ENCODE results near the gene KCNQ4.

Gene KCNQ4

DNA sequence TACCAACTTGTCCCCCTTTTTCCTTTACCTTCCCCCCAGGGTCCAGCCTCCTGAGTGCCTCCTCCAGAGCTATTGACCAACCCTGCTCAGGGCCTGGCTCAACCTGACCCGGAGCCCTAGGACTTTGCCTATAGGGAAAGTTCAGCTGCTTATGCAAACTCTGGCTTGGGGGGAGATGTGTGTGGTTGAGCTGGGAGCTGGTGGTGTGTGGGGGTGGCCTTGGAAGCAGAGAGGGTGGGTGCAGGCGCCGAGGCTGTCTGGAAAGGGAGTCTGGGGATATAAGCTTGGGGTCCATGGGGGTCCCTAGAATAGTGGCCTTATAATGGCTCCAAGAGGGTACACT lies 14.1 kb downstream of the KCNQ4 start:
- no peak for DNase-seq

DNA sequence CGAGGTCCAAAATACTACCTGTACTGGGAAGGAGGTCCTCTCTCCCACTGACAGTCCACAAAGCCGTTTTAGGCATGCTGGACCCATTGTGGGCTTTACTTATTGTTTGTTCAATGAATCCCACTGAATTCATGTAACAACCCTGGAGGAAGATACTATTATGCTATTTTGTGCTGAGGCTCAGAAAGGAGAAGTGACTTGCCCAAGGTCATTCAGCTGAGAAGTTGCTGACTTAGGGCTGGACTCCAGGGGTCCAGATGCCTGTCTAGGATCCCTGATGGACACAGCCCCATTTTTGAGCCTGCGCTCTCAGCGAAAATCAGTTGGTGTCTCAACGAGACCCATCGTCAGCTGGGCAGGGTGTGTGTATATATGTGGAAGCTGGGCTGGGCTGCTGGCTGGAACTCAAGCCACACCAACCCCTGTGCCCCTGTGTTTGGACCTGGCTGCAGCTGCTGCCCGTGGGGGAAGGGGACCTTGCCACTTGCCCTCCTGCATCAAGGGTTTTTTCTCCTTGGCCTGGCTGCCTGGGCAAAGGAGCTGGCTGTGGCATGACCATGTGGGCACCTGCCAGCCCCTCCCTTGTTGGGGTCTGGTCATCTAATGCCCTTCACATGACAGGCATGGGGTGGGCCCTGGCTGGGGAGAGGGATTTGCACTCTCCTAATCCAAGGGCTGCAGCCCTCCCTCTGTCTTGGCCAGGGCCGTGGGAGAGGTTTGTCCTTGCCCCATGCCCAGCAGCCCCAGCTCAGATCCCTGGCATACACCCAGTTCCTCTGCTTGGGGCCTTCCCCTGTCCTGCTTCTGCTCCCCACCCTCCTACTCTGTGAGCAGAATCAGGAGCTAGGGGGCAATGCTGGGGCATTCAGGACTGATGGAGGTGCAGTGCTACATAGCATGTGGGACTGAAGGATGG lies 15.0 kb downstream of the KCNQ4 start:
- DNase-seq, result no peak

GRCh38 chr1:40799351-40799867 lies 15.8 kb downstream of the KCNQ4 start:
- DNase-seq, result no peak

- no peak for DNase-seq
Observed at GRCh38 chr1:40801742-40802077, 18.1 kb downstream of the KCNQ4 start.

- peak; percentile 90 to 91 for DNase-seq
Observed at GRCh38 chr1:40802078-40802741, 18.6 kb downstream of the KCNQ4 start.

DNA sequence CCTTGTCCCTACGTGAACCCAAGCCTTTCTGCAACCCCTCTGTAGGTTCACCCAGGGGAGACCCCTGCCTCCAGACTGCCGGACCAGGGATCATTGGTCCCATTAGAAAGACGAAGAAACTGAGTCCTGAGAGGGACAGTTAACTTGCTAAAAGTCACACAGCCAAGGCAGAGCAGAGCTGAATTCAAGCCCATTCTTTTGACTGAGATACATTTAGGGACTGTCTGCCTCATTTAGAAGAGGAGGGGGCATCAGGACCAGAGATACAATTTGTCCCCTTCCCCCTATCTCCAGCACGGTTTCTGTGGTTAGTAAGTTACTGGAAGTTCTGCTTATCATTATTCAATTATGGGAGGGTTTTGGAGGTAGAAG lies 19.1 kb downstream of the KCNQ4 start:
- no peak for DNase-seq

- DNase-seq, result no peak
Observed at GRCh38 chr1:40803447-40803846, 19.9 kb downstream of the KCNQ4 start.

GRCh38 chr1:40803902-40804301 lies 20.3 kb downstream of the KCNQ4 start:
- DNase-seq, result no peak

DNA sequence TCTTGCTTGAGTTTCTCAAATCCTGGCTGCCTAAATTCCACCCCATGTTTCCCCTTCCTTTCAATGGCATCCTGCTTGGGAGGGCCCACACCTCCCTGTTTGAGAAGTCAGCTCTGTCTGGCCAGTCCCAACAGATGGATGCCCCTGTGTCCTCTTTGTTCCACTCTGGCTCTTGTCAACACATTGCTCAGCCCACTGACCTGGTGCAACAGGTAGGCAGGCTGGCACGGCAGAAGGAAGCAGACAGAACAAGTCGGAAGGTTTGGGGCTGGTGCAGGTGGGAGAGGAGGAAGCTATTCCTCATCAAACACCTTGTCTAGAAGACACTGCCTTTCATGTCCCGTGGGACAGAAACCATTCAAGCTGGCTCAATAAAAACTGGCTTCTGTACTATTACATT lies 22.7 kb downstream of the KCNQ4 start:
- DNase-seq, result no peak

GRCh38 chr1:40806731-40807695 lies 23.4 kb downstream of the KCNQ4 start:
- no peak for DNase-seq

GRCh38 chr1:40808002-40808401 lies 24.4 kb downstream of the KCNQ4 start:
- DNase-seq, result no peak

- DNase-seq, result no peak
Observed at GRCh38 chr1:40808444-40808843, 24.9 kb downstream of the KCNQ4 start.

- no peak for DNase-seq
Observed at GRCh38 chr1:40808909-40809308, 25.3 kb downstream of the KCNQ4 start.

DNA sequence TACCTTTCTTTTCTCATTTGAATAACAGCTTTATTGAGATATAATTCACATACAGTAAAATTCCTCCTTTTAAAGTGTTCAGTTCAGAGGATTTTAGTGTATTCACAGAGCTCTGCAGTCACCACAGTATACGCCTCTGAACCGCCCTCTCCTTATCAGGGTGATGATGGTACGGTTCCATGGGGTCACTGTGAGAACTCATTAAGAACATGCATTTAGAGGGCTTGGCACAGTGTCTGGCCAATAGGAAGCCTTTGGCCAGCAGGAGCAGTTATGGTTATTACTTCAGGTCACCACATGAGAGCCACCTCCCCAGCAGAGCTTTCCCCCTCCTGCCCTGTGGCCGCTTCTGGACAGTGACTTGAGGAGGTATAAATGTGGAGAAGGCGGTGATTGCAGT lies 27.3 kb downstream of the KCNQ4 start:
- DNase-seq, result no peak

DNA sequence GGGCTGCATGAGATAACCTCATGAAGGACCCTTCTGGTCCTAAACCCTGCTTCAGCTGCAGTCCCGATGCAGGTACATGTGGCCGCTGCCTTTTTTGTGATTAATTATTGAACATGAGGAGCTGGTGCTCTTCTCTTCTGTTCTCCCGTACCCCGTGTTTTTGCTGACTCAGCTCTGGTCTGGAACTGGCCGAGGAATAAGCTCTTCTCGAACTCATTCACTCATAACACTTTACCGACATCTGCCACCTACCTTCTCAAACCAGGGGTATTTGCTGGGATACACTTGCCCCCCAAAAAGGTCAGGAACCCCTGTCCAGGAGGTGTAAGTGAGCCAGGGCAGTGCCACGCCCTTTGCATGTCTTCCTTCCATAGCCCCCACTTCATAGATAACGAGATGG lies 31.8 kb downstream of the KCNQ4 start:
- DNase-seq, result no peak

DNA sequence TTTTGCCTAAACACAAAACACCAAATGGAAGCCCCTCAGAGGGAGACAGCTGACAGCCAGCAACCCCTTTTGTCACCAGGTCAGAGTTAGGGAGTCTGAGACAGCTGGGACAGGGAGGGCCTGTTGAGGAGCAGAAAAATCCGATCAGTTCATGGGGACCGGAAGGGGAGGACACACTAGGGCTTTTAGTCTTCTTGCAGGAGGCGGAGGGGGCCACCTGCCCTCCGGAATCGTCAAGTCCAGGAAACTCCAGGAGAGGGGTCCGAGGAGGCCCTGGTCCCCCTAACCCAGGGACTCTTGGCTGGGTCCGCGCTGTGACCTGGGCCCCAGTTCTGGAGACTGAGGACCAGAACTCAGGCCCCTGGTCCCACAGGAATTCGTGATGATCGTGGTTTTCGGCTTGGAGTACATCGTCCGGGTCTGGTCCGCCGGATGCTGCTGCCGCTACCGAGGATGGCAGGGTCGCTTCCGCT lies 34.2 kb downstream of the KCNQ4 start:
- peak in 1 of 2 donors; percentile 43 for DNase-seq

DNA sequence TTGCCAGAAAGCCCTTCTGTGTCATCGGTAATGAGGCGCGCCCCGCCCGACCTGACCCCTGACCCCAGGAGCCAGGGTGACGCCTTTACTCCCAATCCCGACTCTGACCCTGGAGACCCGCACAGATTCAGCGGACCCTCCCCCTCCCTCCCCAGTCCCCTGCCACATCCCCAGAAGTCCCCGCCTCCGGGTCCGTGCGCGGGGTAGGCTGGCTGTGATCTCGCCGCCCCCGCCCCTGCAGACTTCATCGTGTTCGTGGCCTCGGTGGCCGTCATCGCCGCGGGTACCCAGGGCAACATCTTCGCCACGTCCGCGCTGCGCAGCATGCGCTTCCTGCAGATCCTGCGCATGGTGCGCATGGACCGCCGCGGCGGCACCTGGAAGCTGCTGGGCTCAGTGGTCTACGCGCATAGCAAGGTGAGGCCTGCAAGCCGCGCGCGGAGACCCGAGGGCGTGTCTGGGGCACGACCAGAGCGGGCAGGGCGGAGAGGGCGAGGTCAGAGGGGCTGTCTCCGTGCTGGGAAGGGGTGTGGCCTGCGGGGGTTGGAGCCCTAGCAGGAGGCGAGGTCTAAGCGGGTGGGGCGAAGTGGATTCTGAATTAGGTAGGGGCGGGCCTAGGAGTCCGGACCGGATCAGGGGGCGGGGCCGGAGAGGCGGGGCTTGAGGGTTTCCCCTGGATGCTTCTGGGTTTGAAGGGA lies 34.8 kb downstream of the KCNQ4 start:
- peak; percentile 91 for DNase-seq

DNA sequence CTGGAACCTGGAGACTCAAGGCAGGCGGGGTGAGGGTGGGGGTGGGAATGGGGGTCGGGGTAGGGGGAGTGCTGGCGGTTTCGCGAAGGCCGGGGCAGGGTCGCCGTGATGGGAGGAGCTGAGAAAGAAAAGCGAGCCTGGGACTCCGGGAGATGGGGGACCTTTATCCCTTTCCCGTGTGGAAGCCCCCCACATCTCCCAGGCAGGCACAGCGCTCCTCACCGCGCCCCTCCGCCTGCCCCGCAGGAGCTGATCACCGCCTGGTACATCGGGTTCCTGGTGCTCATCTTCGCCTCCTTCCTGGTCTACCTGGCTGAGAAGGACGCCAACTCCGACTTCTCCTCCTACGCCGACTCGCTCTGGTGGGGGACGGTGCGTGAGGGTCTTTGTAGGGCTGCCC lies 35.5 kb downstream of the KCNQ4 start:
- DNase-seq, result no peak

DNA sequence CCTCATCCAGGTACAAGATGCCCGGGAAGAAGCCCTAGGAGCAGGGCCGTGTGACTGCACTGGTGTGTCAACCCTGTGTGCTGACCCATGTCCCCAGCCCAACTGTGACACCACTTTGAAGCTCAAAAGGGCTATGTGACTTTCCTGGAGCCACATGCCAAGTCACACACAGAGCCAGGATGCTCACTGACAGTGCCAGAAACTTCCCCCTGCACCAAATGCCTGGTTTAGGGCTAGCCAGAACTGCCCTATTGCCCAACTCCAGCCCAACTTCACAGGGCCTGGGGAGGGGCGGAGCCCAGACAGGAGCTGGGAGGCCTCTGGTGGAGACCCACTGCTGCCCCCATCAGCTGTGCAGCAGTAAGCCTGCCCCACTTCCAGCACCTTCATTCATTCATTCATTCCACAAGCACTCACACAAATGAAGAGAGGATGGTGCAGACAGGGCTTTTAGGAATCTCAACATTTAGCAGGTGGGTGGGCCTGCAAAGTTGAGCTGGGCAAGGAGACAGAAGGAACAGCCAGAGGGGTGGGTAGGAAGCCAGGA lies 36.7 kb downstream of the KCNQ4 start:
- DNase-seq, result no peak

GRCh38 chr1:40820911-40821693 lies 37.5 kb downstream of the KCNQ4 start:
- DNase-seq, result no peak

GRCh38 chr1:40822890-40823289 lies 39.3 kb downstream of the KCNQ4 start:
- no peak for DNase-seq
